RCC 7860 (cell line): ENCODE data around the gene MTHFD2.
"Not testable (repeated sequence)": the region's sequence is repeated elsewhere in the genome, so short reads cannot be mapped to it uniquely, and the experiment has no call there.

Experiments used
- DNase-seq: peaks from one replicate; pipeline ENCODE4 v3.0.0-alpha.2; 2015; ENCODE audit warnings: low spot score
- FAIRE-seq: peaks from 2 replicates; lab custom pipeline; 2012; peaks lifted over from hg19 to GRCh38; lab: Jason Lieb, UNC

Gene MTHFD2

DNA sequence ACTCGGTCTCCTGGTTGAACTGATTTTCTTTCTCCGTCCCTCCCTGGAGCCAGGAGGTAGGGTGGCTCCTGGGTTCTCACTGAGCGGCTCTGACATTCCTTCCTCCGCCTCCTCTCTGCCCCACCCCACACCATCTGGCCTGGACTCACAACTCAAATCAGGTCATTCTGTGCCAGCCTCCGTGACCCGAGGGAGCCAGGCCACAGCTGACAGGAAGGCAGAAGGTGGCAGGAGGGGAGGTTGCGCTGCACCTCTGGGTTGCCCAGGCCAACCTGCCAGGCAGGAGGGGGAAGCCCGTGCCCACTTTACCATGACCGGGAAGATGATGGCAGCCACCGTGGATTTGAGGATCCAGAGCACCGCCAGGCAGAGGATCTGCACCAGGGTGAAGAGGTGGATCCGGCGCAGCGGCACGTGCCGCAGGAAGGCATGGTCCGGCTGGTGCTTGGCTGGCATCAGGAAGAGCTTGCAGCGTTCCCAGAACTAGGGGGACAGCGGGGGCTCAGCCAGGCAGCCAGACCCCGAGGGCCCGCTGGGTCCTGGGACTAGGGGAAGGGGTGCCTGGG is 28.3 kb downstream of the MTHFD2 start:
- no peak for DNase-seq
- no peak for FAIRE-seq

DNA sequence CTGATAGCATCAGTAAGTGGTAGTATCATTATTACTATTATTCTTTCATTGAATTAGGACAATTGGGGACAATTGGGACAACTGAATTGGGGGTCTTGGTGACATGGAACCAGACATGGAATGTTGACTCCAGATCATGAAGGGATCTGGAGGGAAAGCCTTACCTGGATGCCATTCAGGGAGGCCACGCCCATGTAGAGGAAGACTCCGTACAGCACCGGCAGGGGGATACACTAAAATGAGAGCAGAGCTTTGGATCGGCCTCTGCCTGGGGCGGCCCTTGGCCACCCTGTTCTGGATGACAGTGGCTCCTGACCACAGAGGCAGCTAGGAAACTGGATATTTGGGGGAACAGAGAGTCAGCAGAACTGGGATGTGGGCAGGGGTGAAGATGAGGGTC is 29.2 kb downstream of the MTHFD2 start:
- DNase-seq, result no peak
- no peak for FAIRE-seq

DNA sequence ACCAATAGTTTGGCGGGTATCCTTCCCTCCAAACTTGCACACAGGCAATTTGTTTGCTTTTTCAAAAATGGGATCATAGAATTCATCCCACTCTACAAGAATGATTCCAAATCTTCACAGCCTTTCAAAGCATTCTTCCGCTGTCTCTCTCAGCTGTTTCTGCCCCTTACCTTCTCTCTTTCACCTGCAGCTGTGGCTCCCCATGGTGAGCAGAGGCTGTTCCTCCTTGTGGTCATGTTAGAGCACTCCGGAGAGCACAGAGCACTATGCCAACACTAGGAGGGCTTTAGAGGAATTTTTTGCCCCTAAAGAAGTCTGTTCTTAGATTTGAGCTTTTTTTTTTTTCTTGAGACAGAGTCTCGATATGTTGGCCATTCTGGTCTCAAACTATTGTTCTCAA is 30.4 kb downstream of the MTHFD2 start:
- DNase-seq, result no peak
- no peak for FAIRE-seq

DNA sequence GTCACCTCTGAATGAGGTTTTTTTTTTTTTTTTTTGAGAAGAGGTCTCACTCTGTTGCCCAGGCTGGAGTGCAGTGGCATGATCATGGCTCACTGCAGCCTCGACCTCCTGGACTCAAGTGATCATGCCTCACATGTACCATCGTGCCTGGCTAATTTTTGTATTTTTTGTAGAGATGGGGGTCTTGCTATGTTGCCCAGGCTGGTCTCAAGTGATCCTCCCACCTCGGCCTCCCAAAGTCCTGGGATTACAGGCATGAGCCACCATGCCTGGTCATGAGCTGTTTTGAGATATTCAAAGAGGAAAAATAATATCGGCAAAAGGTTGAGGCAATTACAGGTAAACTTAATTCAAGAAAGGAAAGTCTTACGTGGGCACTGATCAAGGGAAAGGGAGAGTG is 31.4 kb downstream of the MTHFD2 start:
- not testable (repeated sequence) for FAIRE-seq, DNase-seq

DNA sequence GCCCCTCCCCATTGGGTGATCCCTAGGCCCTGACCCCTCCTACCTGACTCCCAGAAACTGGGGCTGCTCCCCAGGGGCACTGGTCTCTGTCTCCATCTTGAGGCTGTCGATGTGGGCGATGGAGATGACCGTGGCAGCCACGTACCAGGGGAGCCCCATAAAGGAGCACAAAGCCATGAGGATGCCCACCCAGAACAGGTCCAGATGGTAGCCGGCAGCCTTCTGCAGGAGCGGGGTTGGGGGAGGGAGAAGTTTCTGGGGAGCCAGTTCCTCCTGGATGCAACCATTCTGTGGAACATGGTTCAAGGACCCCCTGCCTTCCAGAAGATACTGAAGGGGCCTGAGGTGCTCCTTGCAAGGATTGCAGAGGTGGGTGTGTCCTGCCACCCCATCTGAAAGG is 34.0 kb downstream of the MTHFD2 start:
- DNase-seq (no peak), FAIRE-seq (no peak)

DNA sequence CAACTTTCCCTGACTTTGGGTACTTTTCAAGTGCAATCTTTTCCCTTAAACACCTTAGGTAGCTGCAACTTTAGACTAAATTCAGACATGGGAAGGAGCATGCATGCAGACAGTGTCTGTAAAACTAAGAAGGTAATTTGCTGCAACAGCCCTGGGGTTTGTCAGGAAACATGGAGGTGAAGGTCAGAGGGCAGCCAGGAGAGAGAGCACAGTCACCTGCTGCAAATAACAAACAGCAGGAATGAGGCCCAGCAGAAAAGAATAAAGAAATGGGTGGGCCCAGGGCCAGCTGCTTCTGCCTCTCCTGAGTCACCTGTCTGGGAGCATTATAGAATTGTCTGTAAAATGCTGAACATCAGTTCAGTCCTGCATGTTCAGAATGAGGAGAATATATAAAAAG is 35.2 kb downstream of the MTHFD2 start:
- no peak for DNase-seq
- no peak for FAIRE-seq

DNA sequence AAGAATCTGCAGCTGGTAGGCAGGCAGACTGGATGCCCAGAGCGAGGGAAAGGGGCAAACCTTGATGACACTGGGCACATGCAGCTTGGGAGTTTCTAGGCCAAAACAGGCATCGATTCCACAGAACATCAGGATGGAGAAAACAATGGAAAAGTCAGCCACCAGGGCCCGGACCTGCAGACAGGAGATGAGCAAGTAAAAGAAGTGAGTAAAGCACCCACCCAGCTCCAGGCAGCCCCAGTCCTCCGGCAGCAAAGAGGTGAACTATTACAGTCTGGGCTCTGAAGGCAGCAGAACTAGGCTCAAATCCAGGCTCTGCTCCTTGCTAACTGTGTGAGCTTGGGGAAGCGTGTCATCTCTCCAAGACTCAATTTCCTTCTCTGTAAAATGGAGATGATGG is 36.6 kb downstream of the MTHFD2 start:
- DNase-seq (no peak), FAIRE-seq (no peak)

DNA sequence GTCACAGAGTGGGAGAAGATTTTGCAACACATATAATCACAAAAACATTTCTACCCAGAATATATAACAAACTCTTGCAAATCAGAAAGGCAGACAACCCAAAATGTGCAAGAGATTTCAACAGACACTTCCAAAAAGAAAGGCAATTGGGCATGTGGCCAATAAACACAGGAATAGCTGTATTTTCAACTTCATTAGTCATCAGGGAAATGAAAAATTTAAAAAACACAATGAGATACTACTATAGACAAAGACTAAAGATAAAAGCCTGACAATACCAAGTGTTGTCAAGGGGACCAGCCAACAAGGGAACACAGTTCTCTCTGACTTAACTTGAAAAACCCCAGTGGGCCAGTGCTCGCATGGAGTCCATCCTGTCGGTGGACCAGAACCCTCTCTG is 40.5 kb downstream of the MTHFD2 start:
- FAIRE-seq, result no peak
- DNase-seq, result no peak

DNA sequence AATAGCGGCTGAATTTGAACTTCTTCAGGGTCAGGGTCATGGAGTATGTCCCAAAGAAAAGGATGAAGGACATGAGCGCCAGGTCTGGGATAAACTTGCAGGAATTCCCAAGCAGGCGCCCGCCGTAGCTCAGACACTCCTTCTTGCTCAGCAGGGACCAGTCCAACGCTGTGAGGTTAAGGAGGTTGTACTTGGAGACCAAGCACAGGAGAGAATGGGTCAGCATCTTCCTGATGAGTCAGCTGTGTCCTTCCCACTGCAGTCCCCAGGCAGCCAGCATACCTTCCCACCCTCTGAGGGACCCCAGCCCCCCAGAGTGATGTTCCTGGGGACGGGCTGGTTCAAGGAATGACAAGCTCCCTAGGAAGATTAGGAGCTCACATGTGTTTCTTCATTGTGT is 40.9 kb downstream of the MTHFD2 start:
- DNase-seq (no peak), FAIRE-seq (no peak)

DNA sequence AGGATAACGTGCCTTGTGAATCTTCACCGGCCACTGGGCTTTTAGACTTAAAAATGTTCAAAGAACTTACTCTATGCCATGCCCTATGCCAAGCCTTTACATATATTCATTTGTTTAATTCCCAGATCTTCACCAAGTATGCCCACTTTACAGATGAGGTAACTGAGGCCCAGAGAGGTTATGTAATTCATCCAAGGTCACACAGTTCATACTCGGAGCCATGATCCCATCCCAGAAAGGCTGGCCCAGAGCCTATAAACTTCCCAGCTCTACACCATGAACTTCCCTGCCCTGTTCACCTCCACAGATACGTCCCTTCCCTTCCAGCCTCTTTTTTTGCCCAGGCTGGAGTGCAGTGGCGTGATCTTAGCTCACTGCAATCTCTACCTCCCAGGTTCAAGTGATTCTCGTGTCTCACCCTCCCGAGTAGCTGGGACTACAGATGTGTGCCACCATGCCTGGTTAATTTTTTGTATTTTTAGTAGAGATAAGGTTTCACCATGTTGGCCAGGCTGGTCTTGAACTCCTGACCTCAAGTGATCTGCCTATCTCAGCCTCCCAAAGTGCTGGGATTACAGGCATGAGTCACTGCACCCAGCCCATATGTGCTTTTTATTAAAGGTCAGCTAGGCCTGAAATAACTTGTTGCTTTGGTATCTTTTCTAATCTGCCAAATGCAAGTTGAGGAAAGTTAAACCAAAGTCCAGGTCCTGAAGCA is 44.1 kb downstream of the MTHFD2 start:
- no peak for FAIRE-seq
- no peak for DNase-seq

DNA sequence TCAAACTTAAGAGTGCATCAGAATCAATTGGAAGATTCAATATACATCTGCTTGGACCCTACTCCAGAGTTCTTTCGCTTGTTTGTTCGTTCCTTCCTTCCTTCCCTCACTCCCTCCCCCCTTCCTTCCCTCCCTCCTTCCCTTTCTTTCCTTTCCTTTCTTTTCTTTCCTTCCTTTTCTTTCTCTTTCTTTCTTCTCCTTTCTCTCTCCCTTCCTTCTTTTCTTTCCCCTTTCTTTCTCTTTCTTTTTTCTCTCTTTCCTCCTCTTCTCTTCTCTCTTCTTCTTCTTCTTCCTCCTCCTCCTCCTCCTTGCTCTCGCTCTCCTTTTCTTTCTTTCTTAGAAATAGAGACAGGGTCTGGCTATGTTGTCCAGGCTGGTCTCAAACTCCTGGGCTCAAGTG is 45.9 kb downstream of the MTHFD2 start:
- FAIRE-seq (no peak), DNase-seq (no peak)

DNA sequence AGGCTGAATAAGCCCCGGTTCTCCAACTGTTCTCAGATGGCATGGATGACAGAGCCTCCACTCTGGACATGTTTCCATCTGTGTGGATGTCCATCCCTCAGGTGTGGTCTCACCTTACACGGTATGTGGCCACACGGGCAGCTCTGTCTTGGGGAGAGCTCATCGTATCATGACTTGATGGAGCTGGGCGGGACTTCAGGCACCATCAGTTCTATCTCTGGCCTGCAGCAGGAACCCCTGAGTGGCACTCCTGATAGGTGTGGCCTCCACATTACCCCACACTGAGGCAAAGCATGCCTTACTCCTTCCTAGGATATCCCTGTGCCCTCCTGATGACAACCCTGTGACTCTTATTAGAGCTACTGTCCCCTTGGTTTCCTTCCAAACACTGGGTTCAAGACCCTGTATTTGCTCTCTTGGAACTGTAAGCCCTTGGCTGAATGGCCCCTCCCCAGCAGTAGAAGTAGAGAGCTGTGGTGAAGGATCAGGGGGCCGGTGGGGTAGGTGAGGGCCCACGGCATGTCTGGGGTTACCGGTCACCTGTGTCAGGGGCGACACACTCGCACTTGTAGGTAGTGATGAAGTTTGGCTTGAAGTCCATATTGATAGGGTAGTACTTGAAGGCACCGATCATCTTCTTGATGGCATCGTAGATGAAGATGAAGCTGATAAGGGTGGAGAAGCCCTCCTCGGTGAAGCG is 48.2 kb downstream of the MTHFD2 start:
- no peak for FAIRE-seq

DNA sequence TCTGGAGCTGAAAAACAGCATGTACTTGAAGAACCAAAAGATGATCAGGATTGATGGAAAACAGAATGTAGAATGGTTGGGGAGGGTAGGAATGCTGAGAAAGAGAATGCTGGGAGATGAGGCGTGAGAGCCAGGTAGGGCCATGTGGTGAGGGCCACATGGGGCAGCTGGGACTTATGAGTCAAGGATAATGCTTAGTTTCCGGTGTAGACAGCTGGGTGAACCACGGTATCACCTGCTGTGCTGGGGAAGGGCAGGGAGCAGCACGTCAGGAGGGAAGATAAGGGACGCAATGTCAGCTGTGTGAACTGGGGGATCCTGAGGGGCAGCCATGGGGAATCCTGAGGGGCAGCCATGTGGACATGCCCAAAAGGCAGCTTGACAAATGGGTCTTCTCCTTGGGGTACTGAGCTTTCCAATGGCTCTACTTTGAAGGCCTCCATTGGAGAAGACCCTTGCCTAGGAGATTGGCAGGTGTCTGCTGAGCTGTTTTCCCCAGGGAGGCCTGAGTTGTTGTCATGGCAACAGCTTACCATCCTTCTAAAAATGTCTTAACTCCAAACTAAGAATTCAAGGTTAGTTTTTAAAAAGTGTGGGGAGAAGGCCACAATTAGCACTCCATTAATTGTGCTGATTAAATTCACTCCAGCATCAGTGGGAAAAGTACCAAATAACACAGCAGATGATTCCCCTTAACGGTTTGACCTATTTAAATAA is 51.1 kb downstream of the MTHFD2 start:
- DNase-seq (no peak), FAIRE-seq (no peak)

More for the DNA sequence above, 48.2 kb downstream of the MTHFD2 start:
- DNase-seq, result no peak

DNA sequence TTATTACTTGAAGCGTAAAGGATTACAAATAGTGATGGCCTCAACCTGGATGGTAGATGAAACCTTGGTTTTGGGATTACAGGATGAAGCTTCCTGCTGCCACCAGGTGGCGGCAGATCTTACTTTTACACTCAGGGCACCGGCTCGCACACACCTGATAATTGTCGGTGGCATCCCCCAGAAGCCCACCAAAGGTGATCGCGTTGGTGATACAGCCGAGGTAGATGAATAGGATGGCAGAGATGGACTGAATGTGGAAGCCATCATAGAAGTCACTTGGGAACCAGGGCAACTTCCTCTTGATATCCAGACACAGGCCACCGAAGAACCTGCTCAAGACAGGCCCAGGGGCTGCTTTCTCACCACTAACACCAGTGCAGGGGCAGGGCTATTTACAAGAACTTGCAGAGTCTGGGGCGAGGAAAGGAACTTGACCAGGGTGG is 51.8 kb downstream of the MTHFD2 start:
- peak; percentile 37 for FAIRE-seq
- DNase-seq, result peak; percentile 28

DNA sequence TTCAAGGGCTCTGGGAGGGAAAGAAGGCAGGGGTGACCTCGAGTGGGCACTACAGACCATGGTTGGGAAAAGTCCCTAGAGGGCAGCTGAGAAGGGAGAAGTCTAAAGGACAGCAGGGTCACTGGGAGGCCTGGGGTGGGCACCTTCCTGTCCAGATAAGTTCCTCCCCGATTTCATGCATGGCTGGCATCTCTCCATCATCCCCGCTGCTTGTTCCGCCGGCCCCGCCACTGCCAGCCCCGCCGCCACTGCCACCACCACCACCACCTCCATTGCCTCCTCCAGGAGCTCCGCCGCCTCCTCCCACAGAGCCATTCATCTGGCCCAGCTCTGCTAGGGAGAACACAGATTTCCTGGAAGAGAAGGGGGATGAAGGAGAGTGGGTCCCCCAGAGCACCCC is 53.6 kb downstream of the MTHFD2 start:
- no peak for FAIRE-seq

DNA sequence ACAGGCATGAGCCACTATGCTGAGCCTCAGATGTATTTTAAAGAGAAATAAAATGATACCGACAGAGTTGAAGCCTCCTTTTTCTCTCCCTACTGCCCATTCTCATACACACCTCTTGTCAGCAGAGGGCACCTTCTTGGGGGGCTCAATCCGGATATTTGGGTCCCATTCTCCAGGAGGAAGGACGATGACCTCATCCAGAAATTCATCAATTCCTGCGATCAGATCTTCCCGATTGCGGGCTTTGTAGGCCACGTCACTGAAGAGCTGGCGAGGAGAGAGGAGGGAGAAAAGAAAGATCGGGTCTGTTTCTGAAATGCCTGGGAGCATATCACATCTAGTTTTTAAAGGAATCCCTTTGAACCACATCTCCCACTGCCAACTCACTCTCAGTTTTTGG is 54.4 kb downstream of the MTHFD2 start:
- FAIRE-seq, result no peak

More for the DNA sequence above, 53.6 kb downstream of the MTHFD2 start:
- no peak for DNase-seq

DNA sequence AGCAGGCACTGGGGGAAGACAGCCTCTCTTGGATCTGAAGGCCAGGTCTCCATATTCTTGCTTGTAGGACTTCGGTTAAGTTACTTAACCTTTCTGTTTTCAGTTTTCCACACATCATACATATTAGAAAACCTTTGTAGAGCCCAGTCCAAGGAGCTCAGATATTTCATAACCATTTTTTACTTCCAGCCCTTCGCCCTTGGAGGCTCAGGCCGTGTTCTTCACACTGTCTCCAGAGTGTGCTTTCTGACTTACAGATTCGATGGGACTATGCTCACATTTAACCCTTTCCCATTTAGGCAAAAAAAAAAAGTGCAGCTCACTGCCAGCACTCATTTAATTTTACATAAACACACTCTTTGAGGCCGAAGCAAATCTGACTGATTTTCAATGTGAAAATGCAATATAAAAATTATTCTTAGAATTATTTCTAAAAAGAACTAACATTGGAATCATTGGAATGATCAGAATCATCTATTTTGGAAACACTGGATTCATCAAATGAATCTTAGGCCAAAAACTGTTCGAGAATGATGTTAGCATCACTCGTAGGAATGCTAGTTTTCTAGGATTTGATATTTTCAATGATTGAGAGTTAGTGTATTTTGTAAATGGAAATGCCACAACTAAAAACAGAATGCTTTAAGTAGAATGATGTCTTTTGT is 55.0 kb downstream of the MTHFD2 start:
- FAIRE-seq (no peak), DNase-seq (no peak)

More for the DNA sequence above, 54.4 kb downstream of the MTHFD2 start:
- no peak for DNase-seq

DNA sequence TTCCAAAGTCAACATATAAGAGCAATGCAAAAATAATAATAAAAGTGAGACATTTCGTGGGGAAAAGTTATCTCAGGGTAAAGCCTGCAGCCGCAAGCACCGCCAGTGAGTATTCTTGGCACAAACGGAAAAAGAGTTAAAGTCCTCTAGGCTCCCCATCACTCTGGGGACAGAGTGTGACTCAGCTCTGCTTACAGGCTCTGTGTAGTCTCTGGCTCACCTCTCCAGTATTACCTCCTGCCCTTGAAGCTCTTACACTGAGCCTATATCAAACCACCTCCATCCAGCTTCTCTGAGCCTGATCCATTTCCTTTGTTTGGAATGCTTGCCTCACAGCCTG is 55.5 kb downstream of the MTHFD2 start:
- FAIRE-seq, result no peak
- no peak for DNase-seq

DNA sequence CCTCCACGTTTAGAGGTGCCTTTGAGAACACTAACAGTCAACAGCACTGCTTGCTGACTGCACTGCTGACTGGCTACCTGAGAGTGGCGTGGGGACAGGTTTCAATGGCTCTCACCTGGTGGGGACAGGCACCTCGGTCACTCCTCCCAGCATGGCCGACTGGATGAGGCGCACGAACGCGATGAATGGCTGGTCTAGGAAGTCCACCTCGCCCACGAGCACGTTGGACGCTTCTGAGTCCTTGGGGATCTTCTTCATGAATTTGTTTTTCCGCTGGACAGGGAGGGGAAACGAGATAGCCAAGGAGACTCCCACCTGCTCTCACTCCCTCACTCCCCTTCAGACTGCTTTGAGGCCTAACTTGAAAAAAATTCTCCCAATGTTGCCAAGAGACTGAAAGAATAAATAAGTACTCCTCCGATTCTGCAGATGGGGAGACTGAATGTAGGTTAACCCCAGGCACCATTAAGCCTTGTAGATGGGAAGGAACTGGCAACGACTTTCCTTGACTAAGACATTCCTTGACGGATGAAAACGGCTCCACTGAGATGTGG is 57.3 kb downstream of the MTHFD2 start:
- DNase-seq (no peak), FAIRE-seq (no peak)

DNA sequence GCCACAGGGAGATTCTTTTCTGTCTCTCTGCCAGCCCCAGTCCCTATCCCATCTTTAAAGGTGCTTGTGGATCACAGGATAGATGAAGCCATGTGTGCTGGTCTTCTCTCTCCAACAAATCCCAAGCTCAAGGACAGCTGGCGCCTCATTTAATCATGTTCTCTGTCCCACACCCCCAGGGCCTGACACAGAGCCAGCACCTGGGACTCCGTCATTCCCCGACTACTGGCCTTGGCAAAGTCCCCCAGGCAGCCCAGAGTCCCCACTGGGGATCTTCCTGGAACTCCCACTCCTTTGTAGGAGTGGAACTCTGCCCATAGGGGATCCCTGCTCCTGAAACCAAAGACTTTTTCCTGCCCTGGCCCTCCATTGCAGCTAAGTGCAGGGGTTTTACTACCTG is 60.8 kb downstream of the MTHFD2 start:
- DNase-seq (no peak), FAIRE-seq (no peak)

DNA sequence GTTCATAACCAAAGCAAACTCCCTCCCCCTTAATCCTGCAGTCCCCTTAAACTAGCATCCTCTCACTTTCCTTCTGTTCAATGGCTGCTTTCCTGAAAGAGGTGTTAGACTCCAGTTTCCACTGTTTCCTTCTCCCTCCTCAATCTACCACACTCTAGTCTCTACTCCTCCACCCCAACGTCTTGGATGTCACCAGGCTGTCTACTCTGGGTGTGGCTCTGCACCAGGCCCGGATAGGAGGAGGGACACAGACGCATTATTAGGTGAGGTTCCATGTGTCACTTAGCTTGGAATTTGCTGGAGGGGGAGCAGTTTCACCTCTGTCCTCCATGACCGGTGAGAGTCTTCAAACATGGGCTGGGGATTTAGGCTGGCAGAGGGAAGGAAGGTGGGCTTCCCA is 61.3 kb downstream of the MTHFD2 start:
- DNase-seq (no peak), FAIRE-seq (no peak)
